NCI-H1694 (cell line): Measurements from ENCODE around the gene CEP95.
"Not testable (repeated sequence)": the region's sequence is repeated elsewhere in the genome, so short reads cannot be mapped to it uniquely, and the experiment has no call there.

Experiments
- DNase-seq: peaks from one replicate; lab custom pipeline; 2025; lab: John Stamatoyannopoulos, UW

The CEP95 gene

DNA sequence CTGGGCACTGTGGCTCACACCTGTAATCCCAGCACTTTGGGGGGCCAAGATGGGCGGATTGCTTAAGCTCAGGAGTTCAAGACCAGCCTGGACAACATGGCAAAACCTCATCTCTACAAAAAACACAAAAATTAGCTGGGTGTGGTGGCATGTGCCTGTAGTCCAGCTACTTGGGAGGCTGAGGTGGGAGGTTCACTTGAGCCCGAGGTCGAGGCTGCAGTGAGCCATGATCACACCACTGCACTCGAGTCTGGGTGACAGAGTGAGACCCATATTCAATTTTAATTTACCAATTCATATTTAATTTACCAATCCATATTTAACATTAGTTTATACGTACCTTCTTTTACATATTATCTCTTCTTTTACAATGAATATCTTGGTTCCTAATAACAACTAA is 11.5 kb upstream of the CEP95 start:
- DNase-seq: not testable (repeated sequence)

DNA sequence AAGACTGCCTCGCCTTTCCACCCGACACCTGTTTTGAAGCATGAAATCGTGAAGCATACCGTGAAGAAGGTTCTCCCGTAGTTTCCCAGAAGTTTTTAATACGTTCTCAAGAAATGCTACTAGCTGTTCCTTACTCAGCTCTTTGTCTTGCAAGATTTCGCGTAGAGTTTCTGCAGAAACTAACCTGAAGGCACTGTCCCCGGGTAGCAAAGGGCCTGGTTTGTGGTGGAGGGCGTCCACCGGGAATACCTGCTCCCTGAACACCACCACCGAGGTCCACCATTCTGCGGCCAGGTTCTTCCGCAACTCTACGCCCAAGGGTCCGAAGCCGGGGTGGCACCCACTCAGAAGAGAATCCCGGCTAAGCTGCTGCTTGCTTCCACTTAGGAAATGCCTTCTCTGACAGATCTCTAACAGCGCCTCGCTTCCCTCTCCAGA is 10.4 kb upstream of the CEP95 start:
- DNase-seq: no peak

DNA sequence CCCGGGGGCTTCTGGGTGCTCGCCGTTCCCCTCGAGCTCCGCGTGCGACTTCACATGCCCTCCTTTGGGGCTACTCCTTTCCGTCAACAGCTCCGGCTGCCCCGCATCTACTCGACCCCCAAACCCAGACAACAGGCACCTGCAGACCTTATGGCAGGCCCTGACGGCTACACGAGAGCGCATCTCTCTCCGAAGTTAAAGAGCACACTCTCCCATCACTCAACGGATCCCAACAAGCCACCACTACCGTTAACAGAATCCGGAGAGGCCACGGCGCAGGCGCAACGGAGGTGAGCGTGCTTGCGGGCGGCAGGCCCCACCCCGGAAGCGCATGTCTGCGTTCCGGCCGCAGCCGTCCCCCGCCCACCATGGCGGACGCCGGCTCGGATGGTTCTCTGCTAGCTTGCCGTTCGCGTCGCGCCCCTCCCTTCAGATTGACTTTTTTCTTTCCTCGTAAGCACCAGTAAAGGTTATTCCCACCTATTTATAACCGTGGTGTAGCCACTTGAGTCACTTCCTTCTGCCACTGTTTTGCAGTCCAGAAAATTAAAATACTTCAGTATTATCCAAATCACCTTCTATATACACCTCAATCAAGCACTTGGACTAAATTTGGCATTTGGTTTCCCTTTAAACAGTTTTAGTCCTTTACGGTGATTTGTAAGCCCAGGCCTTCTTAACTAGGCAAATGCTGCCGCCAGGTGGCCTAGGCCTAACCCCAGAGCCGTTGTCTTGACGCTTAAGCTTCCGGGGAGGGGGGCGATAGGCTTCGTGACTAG is 9.8 kb upstream of the CEP95 start, which contains the start of gene POLG2:
Gene POLG2, minus strand, starts transcription at position 269 of the 779 bp plus-strand sequence. Its CDS starts 86 bp downstream, at position 183.
- DNase-seq: peak; percentile 83

GRCh38 chr17:64497565-64498035 is 9.2 kb upstream of the CEP95 start:
- no peak for DNase-seq

- DNase-seq: no peak
Observed at GRCh38 chr17:64498308-64499203, 8.2 kb upstream of the CEP95 start.

DNA sequence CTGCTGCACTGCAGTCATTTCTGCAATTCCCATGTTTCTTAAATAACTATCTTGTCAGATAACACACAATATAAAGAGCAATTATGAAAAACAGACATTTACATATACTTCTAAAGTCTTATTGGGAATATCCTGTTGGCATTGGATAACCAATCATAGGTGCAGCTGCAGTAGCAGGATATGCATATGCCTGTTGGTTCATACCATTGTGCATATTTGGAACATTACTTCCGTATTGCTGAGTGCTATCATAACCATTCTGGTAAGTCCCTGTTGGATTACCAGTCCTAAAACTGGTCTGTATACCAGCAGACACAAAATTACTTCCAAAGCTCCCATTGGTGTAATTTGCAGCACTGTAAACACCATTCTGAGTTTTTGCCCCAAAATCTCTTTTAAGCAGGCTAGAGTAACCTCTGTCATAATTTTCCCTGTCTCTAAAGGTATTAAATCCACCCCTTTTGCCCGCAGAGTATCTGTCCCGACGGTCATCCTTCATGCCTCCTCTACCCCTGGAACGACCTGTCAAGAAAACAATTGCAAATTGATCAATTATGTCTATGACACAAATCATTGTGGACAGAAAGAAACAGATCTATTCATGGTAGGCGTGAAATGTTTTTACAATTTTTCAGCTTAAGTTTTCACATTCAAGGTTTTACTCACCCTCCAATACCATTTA is 6.8 kb upstream of the CEP95 start:
- no peak for DNase-seq

DNA sequence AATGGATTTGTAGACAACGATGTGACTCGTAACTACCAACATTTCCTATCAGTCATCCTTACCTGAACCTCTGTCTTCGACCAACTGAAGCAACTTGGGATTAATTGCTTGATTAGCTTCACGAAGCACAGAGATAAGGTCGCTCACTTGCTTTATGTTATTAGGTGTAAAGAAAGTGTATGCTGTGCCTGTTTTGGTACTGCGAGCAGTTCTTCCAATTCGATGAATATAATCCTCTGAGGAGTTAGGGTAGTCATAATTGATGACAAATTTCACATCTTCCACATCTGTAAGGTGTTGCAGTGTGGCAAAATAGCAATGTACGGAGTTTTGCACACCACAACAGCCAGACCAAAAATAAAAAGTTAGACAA is 6.3 kb upstream of the CEP95 start:
- DNase-seq: no peak

GRCh38 chr17:64500862-64501765 is 5.7 kb upstream of the CEP95 start:
- no peak for DNase-seq

DNA sequence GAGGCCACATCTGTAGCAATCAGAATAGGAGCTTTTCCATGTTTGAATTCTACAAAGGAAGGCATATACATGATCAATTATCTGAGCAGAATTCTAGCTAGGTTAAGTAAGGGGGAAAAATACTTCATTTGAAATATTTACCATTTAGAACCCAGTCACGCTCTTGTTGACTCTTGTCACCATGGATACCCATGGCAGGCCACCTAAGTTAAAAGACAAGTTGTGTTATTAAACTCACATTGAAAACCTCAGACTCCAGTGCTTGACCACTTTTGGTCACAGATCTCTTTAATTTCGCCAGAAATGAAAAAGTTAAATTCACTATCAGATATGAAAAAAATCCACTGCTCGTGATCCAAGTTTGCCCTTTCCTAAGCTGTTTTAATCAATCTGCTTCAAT is 4.8 kb upstream of the CEP95 start:
- DNase-seq: no peak

GRCh38 chr17:64502809-64503208 is 4.0 kb upstream of the CEP95 start:
- DNase-seq: no peak

DNA sequence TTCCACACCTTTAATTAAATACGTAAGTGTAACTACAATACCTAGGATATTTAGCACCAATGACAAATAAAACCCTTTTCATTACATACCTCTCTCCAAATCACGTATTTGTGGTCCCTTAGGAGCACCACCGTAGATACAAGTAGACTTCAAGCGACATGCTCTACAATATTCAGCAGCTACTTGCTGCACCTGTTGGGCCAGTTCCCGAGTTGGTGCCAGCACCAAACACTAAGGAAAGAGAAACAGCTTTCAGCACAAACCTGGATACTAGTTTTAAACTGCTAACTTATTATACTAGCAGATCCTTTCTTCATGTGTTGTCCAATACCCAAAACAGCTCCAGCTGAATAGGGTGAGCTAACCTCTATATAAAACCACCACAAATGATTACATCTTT is 3.4 kb upstream of the CEP95 start:
- no peak for DNase-seq

DNA sequence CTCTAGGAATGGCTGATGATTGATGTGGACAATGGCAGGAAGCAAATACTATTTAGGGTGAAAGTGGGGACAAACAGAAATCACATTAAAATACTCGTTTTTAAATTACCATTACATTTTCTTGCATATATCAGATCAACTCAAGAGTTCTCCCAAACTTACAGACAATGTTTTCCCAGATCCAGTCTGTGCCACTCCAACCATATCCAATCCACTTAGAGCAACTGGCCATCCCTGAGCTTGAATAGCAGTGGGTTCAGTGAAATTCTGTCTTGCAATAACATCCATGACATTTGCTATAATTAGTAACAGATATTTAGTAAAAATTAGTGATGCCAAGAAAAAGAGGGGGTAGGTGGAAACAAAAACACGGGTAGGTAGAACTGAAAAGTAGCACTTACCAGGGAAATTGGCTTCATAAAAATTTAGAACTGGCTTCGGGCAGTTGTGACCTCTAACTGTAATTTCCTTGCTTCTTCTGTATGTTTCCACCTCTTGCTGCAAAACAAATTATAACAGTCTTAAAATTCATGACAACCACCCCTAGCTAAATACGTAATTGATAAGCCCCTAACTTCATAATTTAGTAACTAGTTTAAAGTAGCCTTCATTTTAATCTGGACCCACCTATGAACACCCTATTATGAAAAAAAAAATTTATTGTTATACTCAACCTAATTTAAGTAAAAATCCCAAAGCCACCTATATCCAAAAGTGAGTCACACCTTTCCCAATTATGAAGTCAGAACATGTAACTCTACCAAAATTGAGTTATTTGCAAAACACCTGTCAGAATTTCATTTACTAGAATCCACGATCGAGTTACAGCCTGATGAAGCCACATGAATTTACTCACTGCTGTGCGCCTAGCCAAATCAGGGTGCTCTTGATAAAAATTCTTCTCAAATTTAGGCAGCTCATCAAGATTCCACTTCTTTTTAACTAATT is 2.7 kb upstream of the CEP95 start:
- no peak for DNase-seq

DNA sequence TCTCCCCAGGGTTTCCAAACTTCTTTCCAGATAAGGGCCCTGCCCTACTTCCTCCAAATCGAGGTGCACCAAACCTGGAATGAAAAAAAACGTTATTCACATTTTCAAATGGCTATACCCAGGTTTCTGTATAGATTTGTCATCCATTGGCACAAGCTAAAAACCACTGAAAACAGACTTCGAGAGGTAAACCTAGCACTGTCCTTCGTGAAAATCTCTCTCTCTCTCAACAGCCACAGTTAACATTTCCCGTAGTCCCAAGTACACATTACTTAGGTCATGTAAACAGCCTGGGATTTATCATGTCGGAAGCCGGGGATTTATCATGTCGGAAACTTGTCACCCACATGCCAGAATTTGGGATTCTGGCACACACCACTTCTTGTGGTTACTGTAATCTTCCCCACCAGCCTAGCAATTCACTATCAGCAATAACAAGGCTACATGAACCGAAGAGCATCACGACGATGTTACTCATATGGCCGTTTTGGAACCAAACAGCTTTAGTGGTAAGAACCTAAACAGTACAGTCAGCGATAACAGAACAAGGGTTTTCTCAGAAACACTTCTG is 1.9 kb upstream of the CEP95 start:
- no peak for DNase-seq

- peak; percentile 64 for DNase-seq
Observed at GRCh38 chr17:64505340-64506200, 1.2 kb upstream of the CEP95 start.

DNA sequence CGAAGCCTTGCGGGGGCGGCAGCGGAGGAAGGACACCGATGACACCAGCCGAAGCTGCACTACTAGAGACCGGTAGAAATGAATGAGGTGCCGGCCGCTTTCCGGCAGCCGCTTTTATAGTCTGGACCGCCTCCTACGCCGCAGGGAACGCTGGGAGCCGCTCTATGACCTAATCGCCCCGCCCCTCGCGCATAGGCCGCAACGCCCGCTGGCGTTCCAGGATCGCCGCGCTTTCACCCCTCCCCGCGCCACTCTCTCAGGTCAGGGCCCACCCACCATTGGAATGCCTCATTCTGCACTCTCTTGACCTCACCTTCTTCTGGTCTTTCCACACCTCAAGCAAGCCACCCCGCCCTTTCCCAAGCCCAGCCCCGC is 589 bp upstream of the CEP95 start, which contains the start of gene DDX5:
Gene DDX5, minus strand, starts transcription at position 89 of the 375 bp plus-strand sequence. CDS start 170 bp downstream, outside the sequence.
- peak; percentile 96 for DNase-seq

DNA sequence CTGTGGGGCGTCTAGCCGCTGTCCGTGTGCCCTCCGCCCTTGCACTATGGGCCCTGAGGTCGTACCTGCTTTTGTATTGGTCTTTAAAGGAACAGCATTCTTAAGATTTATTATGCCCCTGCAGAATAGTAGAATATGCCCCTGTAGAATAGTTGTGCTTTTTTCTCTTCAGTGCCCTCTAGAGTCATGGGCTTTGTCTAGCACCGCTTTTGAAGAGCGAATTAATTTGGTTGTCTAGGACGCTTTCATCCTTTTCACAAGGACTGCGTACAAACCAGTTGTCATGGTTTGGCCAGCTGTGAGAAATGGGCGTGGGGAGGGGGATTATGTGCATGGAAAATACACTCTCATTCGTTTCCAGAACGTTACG is 621 bp downstream of the CEP95 start:
- DNase-seq: peak; percentile 81

DNA sequence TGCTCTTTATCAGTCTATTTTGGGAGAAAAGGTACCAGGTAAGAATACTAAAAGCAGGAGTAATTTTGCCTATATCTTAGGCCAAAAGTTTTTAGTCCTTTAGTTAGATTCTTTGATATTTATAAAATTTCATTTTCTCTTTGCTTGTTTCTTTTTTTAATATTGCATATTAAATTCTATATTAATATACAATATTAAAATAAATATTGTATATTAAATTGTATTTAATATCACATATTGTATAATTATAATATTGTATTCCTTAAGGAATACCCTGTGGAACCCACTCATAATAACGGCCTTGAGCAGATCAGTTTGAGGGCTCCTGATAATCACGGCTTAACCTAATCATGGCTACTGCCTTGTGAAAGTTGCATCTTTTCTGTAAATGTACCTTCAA is 1.9 kb downstream of the CEP95 start:
- no peak for DNase-seq

DNA sequence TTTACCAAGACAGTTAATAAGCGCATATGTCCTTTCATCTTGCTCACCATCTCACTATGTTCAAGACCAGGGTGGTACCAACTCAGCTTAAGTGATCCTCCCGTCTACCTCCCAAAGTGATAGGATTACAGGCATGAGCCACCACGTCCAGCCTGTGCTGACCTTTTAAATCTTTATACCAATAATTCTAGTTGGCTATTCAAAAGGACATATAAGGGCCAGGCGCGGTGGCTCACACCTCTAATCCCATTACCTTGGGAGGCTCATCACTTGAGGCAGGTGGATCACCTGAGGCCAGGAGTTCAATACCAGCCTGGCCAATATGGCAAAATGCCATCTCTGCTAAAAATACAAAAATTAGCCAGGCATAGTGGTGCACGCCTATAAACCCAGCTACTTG is 2.4 kb downstream of the CEP95 start:
- no peak for DNase-seq

- DNase-seq: no peak
Observed at GRCh38 chr17:64515419-64515818, 8.6 kb downstream of the CEP95 start.
